Lung (tissue), 12 donors: ENCODE measurements around the gene CDK19. TPM values are rescaled to one million over a fixed set of nuclear protein-coding genes. Genes with fewer than 3 reads are reported as not detected.
"Not testable (repeated sequence)": the region's sequence is repeated elsewhere in the genome, so short reads cannot be mapped to it uniquely, and the experiment has no call there.

ENCODE experiments used
- ATAC-seq: fragments of 200-7000 bp; cut with Tn5 transposase; one replicate; pipeline ENCODE4 v1.9.1; 2020; ENCODE audit warnings: moderate number of reproducible peaks; ENCODE audit not compliant: insufficient read depth, low FRiP score
- DNase-seq, 3 donors: peaks; one replicate each; pipeline ENCODE4 v3.0.0-alpha.2; 2013 to 2017
- H3K27ac ChIP-seq, 2 donors: one replicate each; pipeline ENCODE4 v1.5.1; 2013; ENCODE audit warnings: mild to moderate bottlenecking in 2 of 2, moderate library complexity in 2 of 2, control low read depth in 1 of 2, inconsistent platforms in 1 of 2, low read depth in 1 of 2, low read length in 1 of 2
- H3K27me3 ChIP-seq, 3 donors: one replicate each; pipeline ENCODE4 v1.5.1; 2013; ENCODE audit warnings: low read length in 2 of 3; ENCODE audit not compliant: control insufficient read depth in 3 of 3, insufficient read depth in 3 of 3
- H3K36me3 ChIP-seq, 4 donors: one replicate each; pipeline ENCODE4 v1.5.1; 2013; ENCODE audit warnings: low read length in 4 of 4, mild to moderate bottlenecking in 1 of 4, moderate library complexity in 1 of 4; ENCODE audit not compliant: control insufficient read depth in 4 of 4, insufficient read depth in 4 of 4
- H3K4me1 ChIP-seq, 5 donors: one replicate each; pipeline ENCODE4 v1.5.1; 2013; ENCODE audit warnings: low read length in 5 of 5, mild to moderate bottlenecking in 2 of 5, moderate library complexity in 1 of 5; ENCODE audit not compliant: control insufficient read depth in 5 of 5, insufficient read depth in 5 of 5
- H3K4me3 ChIP-seq: one replicate; pipeline ENCODE4 v1.5.1; 2013; ENCODE audit warnings: mild to moderate bottlenecking, control low read depth, moderate library complexity
- H3K9ac ChIP-seq, 2 donors: one replicate each; pipeline ENCODE4 v1.5.1; 2013; ENCODE audit warnings: low read length in 2 of 2, control low read depth in 1 of 2; ENCODE audit not compliant: insufficient read depth in 1 of 2
- H3K9me3 ChIP-seq, 4 donors: one replicate each; pipeline ENCODE4 v1.5.1; 2013; ENCODE audit warnings: low read length in 3 of 4, mild to moderate bottlenecking in 1 of 4, moderate library complexity in 1 of 4; ENCODE audit not compliant: control insufficient read depth in 4 of 4, insufficient read depth in 3 of 4
- CTCF ChIP-seq: IDR thresholded peaks from 2 replicates; pipeline ENCODE4 v1.5.1; 2012; ENCODE audit warnings: mild to moderate bottlenecking; ENCODE audit errors: control extremely low read depth, extremely low read depth
- WGBS, 2 donors: extraction: QIAGEN DNeasy Blood & Tissue Kit; methylation state at CpG; one replicate each; pipeline ENCODE4 v1.1.7; 2013; 5-methylcytosine and 5-hydroxymethylcytosine counted together
- polyA plus RNA-seq, 2 donors: library from polyadenylated mRNA; stranded (reverse); fragments of 200-250 nt; gene quantifications; one replicate each; pipeline ENCODE4 v1.2.1, GENCODE V29; 2013
- total RNA-seq, 2 donors: library from RNA; depleted of rRNA in 1 of 2; stranded (reverse); fragments of >200 nt in 1 of 2; gene quantifications; one replicate each; pipeline ENCODE4 v1.2.1, GENCODE V29; 2014 to 2021
- donor health status: control.
- donor health status: control.
- donor health status: Bipolar disorder and iron deficiency.
- donor health status: healthy.
- donor health status: DM: yes; HTN: yes; CAD: no.

CDK19 gene
- total and polyA plus RNA-seq, 4 donors, result 6.0 to 37.9 (median 10.4) TPM

GRCh38 chr6:110608151-110608550 lies 207.1 kb downstream of the CDK19 start:
- DNase-seq (no peak), ATAC-seq (no peak)
- Histone ChIP-seq H3K4me1 (peaks cover 0 to 6% (median 3%) of the 10 kb centered on the region in 5 donors), H3K9me3 (no peaks in the 10 kb centered on the region), H3K9ac (no peak overlapping the region), H3K27me3 (no peaks in the 10 kb centered on the region), H3K4me3 (no peak overlapping the region), H3K36me3 (peaks cover 0 to 7% (median 4%) of the 10 kb centered on the region in 4 donors), H3K27ac (no peak overlapping the region)
- WGBS, 2 donors, result 97 to 98% methylated on average over 2 of the region's 2 CpGs
- no peak for TF ChIP-seq CTCF

- H3K27ac ChIP-seq, result no peak overlapping the region
- WGBS, 2 donors, result 91 to 94% methylated on average over 4 of the region's 4 CpGs
- H3K27me3 ChIP-seq, result no peaks in the 10 kb centered on the region
- H3K9ac ChIP-seq, result no peak overlapping the region
- no peak overlapping the region for H3K4me3 ChIP-seq
- peaks cover 0 to 6% (median 3%) of the 10 kb centered on the region in 5 donors for H3K4me1 ChIP-seq
- ATAC-seq (no peak), DNase-seq (no peak)
- no peak for TF ChIP-seq CTCF
- H3K36me3 ChIP-seq, result no peaks in the 10 kb centered on the region
- no peaks in the 10 kb centered on the region for H3K9me3 ChIP-seq
These were observed 209.1 kb downstream of the CDK19 start for GRCh38 chr6:110606151-110606550.

- not testable (repeated sequence) for H3K9ac ChIP-seq, H3K4me1 ChIP-seq, H3K9me3 ChIP-seq, DNase-seq, H3K4me3 ChIP-seq, ATAC-seq, H3K27ac ChIP-seq, H3K36me3 ChIP-seq, H3K27me3 ChIP-seq
- 90 to 96% methylated on average over 1 of the region's 3 CpGs for WGBS, 2 donors
These were observed 214.6 kb downstream of the CDK19 start for GRCh38 chr6:110600640-110601039.

GRCh38 chr6:110597761-110598160 lies 217.5 kb downstream of the CDK19 start:
- no peaks in the 10 kb centered on the region for H3K27me3 ChIP-seq
- H3K9me3 ChIP-seq, result no peaks in the 10 kb centered on the region
- no peak overlapping the region for H3K27ac ChIP-seq
- WGBS, 2 donors, result 75 to 89% methylated on average over 3 of the region's 3 CpGs
- H3K36me3 ChIP-seq, result no peaks in the 10 kb centered on the region
- no peak for DNase-seq
- no peak for TF ChIP-seq CTCF
- no peaks in the 10 kb centered on the region for H3K4me1 ChIP-seq
- no peak overlapping the region for H3K9ac ChIP-seq
- ATAC-seq, result no peak
- H3K4me3 ChIP-seq, result no peak overlapping the region
